IPS-18a (cell line): ENCODE measurements around the gene NAP1L4.

Experiments
- H3K27ac ChIP-seq: one replicate; pipeline ENCODE4 v1.5.1; 2013; ENCODE audit warnings: low read length
- H3K27me3 ChIP-seq: one replicate; pipeline ENCODE4 v1.6.1; 2013; ENCODE audit warnings: mild to moderate bottlenecking, low read length; ENCODE audit not compliant: control insufficient read depth, insufficient read depth
- H3K36me3 ChIP-seq: one replicate; pipeline ENCODE4 v1.6.1; 2013; ENCODE audit warnings: low read depth, low read length; ENCODE audit not compliant: control insufficient read depth
- H3K4me1 ChIP-seq: one replicate; pipeline ENCODE4 v1.6.1; 2013; ENCODE audit warnings: low read depth, low read length; ENCODE audit not compliant: control insufficient read depth
- H3K4me3 ChIP-seq: one replicate; pipeline ENCODE4 v1.5.1; 2013; ENCODE audit warnings: low read length
- H3K9ac ChIP-seq: one replicate; pipeline ENCODE4 v1.6.1; 2013; ENCODE audit warnings: mild to moderate bottlenecking, low read length, moderate library complexity
- H3K9me3 ChIP-seq: one replicate; pipeline ENCODE4 v1.6.1; 2013; ENCODE audit warnings: low read depth, low read length; ENCODE audit not compliant: control insufficient read depth

The NAP1L4 gene

DNA sequence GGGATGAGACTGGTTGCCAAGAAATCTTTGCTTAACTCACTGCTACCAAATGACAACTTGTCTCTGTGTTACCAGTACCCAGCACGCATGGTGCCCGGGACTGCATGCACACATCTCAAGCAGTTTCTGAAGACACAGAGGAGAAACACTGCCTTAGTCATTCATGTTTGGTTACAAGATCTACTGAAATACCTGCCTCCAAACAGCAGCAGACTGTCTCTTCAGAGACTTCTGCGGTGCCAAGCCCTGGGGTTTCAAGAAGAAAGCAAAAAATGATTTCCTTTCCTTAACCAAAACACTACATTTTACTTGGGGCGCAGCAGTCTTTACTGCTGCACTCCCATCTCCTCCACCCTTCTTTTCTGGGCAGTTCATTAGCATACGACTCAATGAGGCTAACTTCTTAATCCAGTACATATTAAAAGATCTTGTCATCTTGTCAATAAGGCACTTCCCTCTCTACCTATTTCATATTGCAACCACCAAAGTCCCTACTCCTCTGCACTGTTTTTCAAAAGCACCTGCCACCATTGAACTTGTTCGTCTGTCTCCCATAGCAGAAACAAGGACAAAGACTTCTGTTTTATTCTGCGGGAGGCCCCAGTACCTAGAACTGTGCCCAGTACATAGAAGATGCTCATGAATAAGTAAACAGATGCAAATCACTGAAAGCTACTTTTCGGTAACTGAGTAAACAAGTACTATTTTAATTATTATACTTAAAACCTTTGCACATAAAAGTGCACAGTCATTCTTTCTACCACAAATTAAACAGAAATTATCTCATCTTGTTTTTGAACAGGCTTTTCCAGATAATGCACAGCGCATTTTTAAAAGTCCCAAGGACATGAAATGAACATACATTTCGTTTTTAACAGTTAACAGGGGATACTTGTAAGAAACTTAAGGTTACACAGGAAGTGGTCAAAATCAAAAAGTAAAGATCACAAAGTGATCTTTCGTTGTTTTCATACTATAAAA, 4.0 kb downstream of the NAP1L4 start:
- H3K27me3 ChIP-seq, result no peaks in the 10 kb centered on the region
- peaks cover 29% of the 10 kb centered on the region for H3K4me1 ChIP-seq
- peaks cover 15% of the 10 kb centered on the region for H3K36me3 ChIP-seq
- H3K9ac ChIP-seq, result no peak overlapping the region
- H3K27ac ChIP-seq, result no peak overlapping the region
- peak overlapping the region; percentile 85 for H3K4me3 ChIP-seq
- H3K9me3 ChIP-seq, result no peaks in the 10 kb centered on the region

DNA sequence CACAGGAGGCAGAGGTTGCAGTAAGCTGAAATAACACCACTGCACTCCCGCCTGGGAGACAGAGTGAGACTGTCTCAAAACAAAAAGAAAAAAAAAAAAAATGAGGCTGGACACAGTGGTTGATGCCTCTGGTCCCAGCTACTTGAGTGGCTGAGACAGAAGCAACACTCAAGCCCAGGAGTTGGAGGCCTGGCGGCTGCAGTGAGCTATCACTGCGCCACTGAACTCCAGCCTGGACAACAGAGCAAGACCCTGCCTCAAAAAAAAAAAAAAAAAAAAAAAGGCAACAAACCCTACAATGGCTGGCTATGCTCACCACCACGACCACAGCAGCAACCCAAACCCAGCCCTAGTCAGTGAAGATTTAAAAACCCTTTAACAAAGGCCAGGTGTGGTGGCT, 8.2 kb downstream of the NAP1L4 start:
- Histone ChIP-seq H3K9me3 (no peaks in the 10 kb centered on the region), H3K9ac (no peak overlapping the region), H3K27ac (no peak overlapping the region), H3K36me3 (peaks cover 22% of the 10 kb centered on the region), H3K4me3 (no peak overlapping the region), H3K27me3 (no peaks in the 10 kb centered on the region), H3K4me1 (peaks cover 10% of the 10 kb centered on the region)

DNA sequence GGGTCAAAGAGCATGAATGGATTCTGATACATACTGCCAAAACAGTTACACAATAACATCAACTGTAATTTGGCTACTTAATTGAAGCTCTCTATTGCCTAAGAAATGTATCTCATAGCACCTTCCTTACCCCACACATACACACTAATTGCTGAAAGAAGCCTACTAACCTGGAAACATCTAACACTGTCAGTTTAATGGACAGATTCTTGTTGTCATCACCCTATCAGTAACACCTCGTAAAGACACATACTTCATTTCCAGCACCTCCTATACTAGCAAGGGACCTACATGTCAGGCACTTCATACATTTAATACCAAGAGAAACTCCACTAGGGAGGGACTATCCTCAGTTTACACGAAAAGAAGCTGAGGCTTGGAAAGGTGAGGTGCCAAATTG, 9.9 kb downstream of the NAP1L4 start:
- Histone ChIP-seq H3K4me1 (no peaks in the 10 kb centered on the region), H3K4me3 (no peak overlapping the region), H3K27me3 (no peaks in the 10 kb centered on the region), H3K36me3 (peaks cover 39% of the 10 kb centered on the region), H3K9me3 (no peaks in the 10 kb centered on the region), H3K27ac (no peak overlapping the region), H3K9ac (no peak overlapping the region)

DNA sequence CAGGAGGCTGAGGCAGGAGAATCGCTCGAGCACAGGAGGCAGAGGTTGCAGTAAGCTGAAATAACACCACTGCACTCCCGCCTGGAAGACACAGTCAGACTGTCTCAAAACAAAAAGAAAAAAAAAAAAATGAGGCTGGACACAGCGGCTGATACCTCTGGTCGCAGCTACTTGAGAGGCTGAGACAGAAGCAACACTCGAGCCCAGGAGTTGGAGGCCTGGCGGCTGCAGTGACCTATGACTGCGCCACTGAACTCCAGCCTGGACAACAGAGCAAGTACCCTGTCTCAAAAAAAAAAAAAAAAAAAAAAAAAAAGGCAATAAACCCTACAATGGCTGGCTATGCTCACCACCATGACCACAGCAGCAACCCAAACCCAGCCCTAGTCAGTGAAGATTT, 11.0 kb downstream of the NAP1L4 start:
- H3K9ac ChIP-seq, result no peak overlapping the region
- H3K4me1 ChIP-seq, result no peaks in the 10 kb centered on the region
- H3K27ac ChIP-seq, result no peak overlapping the region
- no peaks in the 10 kb centered on the region for H3K27me3 ChIP-seq
- no peaks in the 10 kb centered on the region for H3K9me3 ChIP-seq
- no peak overlapping the region for H3K4me3 ChIP-seq
- peaks cover 44% of the 10 kb centered on the region for H3K36me3 ChIP-seq

DNA sequence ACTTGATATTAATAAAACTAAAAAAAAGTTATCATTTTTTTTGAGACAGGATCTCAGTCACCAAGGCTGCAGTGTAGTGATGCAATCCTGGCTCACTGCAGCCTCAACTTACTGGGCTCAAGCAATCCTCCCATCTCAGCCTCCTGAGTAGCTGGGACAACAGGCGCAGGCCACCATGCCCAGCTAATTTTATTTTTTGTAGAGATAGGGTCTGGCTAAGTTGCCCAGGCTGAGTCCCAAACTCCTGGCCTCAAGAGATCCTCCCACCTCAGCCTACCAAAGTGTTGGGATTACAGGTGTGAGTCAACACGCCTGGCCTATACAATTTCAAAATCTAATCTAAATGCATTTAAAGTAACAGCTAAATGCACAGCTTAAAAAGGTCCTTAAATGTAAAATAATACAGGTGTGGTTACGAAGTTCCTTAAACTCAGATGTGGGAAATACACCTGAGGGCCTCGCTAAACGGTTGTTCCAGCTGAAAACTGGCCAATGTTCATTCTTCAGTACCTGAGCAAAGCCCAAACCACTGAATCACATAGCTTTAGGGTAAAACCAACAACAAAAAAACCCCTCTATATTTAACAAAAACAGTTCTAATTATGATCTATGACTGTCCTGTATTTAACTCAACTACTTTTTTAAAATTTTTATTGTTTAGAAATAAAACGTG, 11.8 kb downstream of the NAP1L4 start:
- Histone ChIP-seq H3K4me1 (no peaks in the 10 kb centered on the region), H3K27me3 (no peaks in the 10 kb centered on the region), H3K36me3 (peaks cover 48% of the 10 kb centered on the region), H3K4me3 (no peak overlapping the region), H3K9ac (no peak overlapping the region), H3K9me3 (no peaks in the 10 kb centered on the region), H3K27ac (no peak overlapping the region)

DNA sequence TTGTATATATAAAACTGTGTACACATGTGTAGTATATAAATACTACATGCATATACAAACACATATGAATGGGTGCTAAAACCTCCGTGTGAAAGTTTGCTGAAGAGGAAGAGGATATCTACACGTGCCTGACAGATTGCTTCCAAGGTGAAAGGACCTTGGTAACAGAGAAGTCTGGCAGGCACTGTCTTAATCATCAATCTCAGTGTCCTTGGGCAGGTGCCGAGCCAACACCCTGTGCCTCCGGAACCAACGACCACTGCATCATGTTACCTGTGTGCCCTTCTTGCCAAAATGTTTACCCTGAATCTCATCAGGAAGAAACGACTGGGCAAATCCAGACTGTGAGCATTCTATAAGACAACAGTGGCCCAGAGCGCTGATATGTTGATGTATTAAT, 15.0 kb downstream of the NAP1L4 start:
- H3K4me3 ChIP-seq, result no peak overlapping the region
- no peaks in the 10 kb centered on the region for H3K9me3 ChIP-seq
- H3K27ac ChIP-seq, result no peak overlapping the region
- no peaks in the 10 kb centered on the region for H3K27me3 ChIP-seq
- peaks cover 73% of the 10 kb centered on the region for H3K36me3 ChIP-seq
- H3K4me1 ChIP-seq, result no peaks in the 10 kb centered on the region
- no peak overlapping the region for H3K9ac ChIP-seq

GRCh38 chr11:2976294-2977063, 15.7 kb downstream of the NAP1L4 start:
- Histone ChIP-seq H3K36me3 (peaks cover 79% of the 10 kb centered on the region), H3K27ac (no peak overlapping the region), H3K4me3 (no peak overlapping the region), H3K27me3 (no peaks in the 10 kb centered on the region), H3K9ac (no peak overlapping the region), H3K4me1 (no peaks in the 10 kb centered on the region), H3K9me3 (no peaks in the 10 kb centered on the region)

DNA sequence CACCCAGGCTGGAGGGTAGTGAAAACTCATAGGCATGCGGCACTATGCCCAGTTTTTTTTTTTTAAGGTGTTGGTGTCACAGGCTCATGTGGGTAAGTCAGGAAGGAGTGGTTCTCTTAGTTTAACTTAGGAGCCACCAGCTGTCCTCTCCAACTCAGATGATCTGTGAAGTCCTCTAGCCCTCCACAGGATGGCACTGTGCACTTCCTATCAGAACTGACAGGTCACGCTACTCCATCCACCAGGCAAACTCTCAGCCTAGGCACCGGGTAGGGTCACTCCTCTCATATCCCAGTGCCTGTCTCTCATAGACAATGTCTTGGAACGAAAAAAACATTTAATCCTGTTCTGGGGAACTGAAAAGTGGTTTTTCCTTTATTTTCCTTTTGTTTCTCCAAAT, 16.5 kb downstream of the NAP1L4 start:
- Histone ChIP-seq H3K27me3 (no peaks in the 10 kb centered on the region), H3K36me3 (peaks cover 88% of the 10 kb centered on the region), H3K4me3 (no peak overlapping the region)

DNA sequence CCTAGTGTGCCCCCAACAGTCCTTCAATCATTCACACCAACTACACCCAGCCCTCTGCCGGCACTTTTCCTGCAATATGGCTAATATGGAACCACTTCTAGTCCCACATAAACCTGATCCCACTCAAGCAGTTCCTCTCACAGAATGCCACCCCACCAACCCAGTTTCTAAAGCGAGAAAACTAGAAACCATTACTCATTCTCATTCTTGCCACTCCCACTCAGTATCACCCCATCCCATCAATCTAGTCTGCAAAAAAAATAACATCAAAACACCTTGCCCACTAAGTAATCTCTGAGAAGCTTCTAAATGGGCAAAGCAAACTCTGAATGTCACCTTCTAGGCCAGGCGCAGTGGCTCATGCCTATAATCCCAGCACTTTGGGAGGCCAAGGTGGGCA, 17.9 kb downstream of the NAP1L4 start:
- no peak overlapping the region for H3K4me3 ChIP-seq
- no peaks in the 10 kb centered on the region for H3K27me3 ChIP-seq
- H3K4me1 ChIP-seq, result no peaks in the 10 kb centered on the region
- H3K9ac ChIP-seq, result no peak overlapping the region
- H3K36me3 ChIP-seq, result peaks cover 97% of the 10 kb centered on the region
- no peak overlapping the region for H3K27ac ChIP-seq
- H3K9me3 ChIP-seq, result no peaks in the 10 kb centered on the region

More for the DNA sequence above, 16.5 kb downstream of the NAP1L4 start:
- H3K27ac ChIP-seq, result no peak overlapping the region
- H3K9ac ChIP-seq, result no peak overlapping the region
- no peaks in the 10 kb centered on the region for H3K4me1 ChIP-seq
- H3K9me3 ChIP-seq, result no peaks in the 10 kb centered on the region

- H3K9ac ChIP-seq, result no peak overlapping the region
- H3K27me3 ChIP-seq, result no peaks in the 10 kb centered on the region
- H3K4me1 ChIP-seq, result no peaks in the 10 kb centered on the region
- no peak overlapping the region for H3K4me3 ChIP-seq
- H3K9me3 ChIP-seq, result no peaks in the 10 kb centered on the region
- no peak overlapping the region for H3K27ac ChIP-seq
- peaks cover 97% of the 10 kb centered on the region for H3K36me3 ChIP-seq
Observed at GRCh38 chr11:2968341-2968900, 23.7 kb downstream of the NAP1L4 start.

GRCh38 chr11:2964782-2965181, 27.3 kb downstream of the NAP1L4 start:
- H3K27me3 ChIP-seq, result no peaks in the 10 kb centered on the region
- no peak overlapping the region for H3K4me3 ChIP-seq
- H3K9ac ChIP-seq, result no peak overlapping the region
- H3K4me1 ChIP-seq, result peaks cover 11% of the 10 kb centered on the region
- H3K27ac ChIP-seq, result no peak overlapping the region
- no peaks in the 10 kb centered on the region for H3K9me3 ChIP-seq
- peaks cover 84% of the 10 kb centered on the region for H3K36me3 ChIP-seq
